ENCODE data around the gene DUS1L.
A peak's percentile ranks its signal among the peaks of the same experiment; 100 is the strongest.

Gene DUS1L

GRCh38 chr17:82028966-82029365 lies 36.6 kb downstream of the DUS1L start:
- TF ChIP-seq, protein P1, sequence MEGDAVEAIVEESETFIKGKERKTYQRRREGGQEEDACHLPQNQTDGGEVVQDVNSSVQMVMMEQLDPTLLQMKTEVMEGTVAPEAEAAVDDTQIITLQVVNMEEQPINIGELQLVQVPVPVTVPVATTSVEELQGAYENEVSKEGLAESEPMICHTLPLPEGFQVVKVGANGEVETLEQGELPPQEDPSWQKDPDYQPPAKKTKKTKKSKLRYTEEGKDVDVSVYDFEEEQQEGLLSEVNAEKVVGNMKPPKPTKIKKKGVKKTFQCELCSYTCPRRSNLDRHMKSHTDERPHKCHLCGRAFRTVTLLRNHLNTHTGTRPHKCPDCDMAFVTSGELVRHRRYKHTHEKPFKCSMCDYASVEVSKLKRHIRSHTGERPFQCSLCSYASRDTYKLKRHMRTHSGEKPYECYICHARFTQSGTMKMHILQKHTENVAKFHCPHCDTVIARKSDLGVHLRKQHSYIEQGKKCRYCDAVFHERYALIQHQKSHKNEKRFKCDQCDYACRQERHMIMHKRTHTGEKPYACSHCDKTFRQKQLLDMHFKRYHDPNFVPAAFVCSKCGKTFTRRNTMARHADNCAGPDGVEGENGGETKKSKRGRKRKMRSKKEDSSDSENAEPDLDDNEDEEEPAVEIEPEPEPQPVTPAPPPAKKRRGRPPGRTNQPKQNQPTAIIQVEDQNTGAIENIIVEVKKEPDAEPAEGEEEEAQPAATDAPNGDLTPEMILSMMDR (IDR thresholded peaks at IDR 0.05; ENCODE audit: low read depth, low read length, missing control alignments), result no peak
- no peak overlapping the region for H3K4me3 ChIP-seq (ENCODE audit: low read depth, low read length)
- DNase-seq (ENCODE audit: low read depth), result no peak

GRCh38 chr17:82028246-82028645 lies 37.4 kb downstream of the DUS1L start:
- TF ChIP-seq, protein P1 (IDR thresholded peaks at IDR 0.05; ENCODE audit: low read depth, low read length, missing control alignments), result no peak
- DNase-seq (ENCODE audit: low read depth), result no peak
- H3K4me3 ChIP-seq (ENCODE audit: low read depth, low read length), result no peak overlapping the region

GRCh38 chr17:82025401-82026107 lies 40.0 kb downstream of the DUS1L start:
- no peak overlapping the region for H3K4me3 ChIP-seq (ENCODE audit: low read depth, low read length)
- no peak for DNase-seq (ENCODE audit: low read depth)
- TF ChIP-seq, protein P1 (IDR thresholded peaks at IDR 0.05; ENCODE audit: low read depth, low read length, missing control alignments), result no peak

DNA sequence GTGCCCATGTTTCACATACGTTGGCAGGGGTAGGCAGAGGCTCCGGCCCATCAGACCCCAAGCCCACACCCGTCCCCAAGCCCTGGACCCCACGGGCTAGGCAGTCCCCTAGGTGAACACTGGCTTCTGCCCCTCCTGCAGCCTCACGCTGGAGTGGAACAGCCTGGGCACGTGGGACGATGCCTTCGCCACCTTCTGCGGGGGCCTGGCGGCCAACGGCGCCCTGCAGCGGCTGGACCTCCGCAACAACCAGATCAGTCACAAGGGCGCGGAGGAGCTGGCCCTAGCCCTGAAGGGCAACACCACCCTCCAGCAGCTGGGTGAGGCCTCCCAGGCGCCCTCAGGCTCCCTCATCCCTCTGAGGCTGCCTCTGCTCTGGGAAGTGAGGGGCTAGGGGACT lies 40.7 kb downstream of the DUS1L start:
- H3K4me3 ChIP-seq (ENCODE audit: low read depth, low read length), result no peak overlapping the region
- TF ChIP-seq, protein P1 (IDR thresholded peaks at IDR 0.05; ENCODE audit: low read depth, low read length, missing control alignments), result no peak
- no peak for DNase-seq (ENCODE audit: low read depth)

DNA sequence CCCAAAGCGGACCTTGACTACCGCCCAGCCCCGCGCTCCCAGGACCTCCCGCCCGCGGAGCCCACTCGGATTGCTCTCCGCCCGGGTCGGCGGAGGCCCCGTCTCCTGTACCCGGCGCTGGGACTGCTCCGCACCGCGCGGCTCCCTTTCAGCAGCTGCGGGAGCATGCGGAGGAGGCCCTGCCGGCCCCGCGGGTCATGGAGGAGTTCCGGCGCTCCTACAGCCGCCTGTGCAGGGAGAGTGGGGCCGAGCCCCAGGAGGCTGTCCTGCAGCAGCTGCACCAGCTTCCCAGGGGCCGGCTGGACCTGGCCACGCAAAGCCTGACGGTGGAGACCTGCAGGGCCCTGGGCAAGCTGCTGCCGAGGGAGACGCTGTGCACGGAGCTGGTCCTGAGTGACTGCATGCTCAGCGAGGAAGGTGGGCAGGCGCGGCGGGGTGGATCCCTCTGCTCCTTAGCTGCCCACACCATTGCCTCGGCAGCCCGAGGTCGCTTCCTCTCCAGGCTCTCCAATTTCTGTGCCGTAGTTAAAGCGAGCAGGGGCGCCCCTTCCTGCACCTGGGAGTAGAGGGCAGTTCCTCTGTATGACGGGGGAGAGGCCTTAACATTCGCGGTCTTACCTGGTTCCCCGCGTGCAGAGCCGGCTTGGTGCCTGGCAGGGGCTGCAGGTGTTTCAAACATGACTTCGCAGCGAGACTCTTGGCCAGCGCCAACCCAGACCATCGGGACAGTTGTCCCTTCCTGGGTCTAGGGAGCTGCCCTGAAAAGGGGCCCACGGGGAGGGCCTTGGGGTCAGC lies 42.0 kb downstream of the DUS1L start:
- DNase-seq (ENCODE audit: low read depth), result no peak
- H3K4me3 ChIP-seq (ENCODE audit: low read depth, low read length), result peak overlapping the region; percentile 89
- TF ChIP-seq, protein P1 (IDR thresholded peaks at IDR 0.05; ENCODE audit: low read depth, low read length, missing control alignments), result no peak

GRCh38 chr17:82022981-82023446 lies 42.6 kb downstream of the DUS1L start, which contains the start of gene LRRC45:
TSS of gene LRRC45 (plus strand) at chr17:82023305. CDS start at chr17:82023644, 339 bp downstream.
- TF ChIP-seq, protein P1 (IDR thresholded peaks at IDR 0.05; ENCODE audit: low read depth, low read length, missing control alignments), result no peak
- H3K4me3 ChIP-seq (ENCODE audit: low read depth, low read length), result peak within 1 kb of the TSS; percentile 89
- peak; percentile 97 for DNase-seq (ENCODE audit: low read depth)
